Bronchial epithelial cell (primary cell): ENCODE results near the gene ESPN. TPM values are rescaled to one million over a fixed set of nuclear protein-coding genes. Genes with fewer than 3 reads are reported as not detected.

Experiments used
- DNase-seq: peaks from one replicate; pipeline ENCODE4 v3.0.0-alpha.2; 2010; ENCODE audit warnings: low read depth
- FAIRE-seq: peaks from 2 replicates; lab custom pipeline; 2011; peaks lifted over from hg19 to GRCh38; lab: Jason Lieb, UNC
- H3K27me3 ChIP-seq: 2 replicates; pipeline ENCODE4 v1.5.1; 2011; ENCODE audit warnings: low read length; ENCODE audit not compliant: control insufficient read depth, insufficient read depth
- H3K36me3 ChIP-seq: 2 replicates; pipeline ENCODE4 v1.5.1; 2011; ENCODE audit warnings: low read length; ENCODE audit not compliant: control insufficient read depth, insufficient read depth
- H3K4me3 ChIP-seq: 2 replicates; pipeline ENCODE4 v1.5.1; 2011; ENCODE audit warnings: mild to moderate bottlenecking, low read depth, low read length, control low read depth
- CTCF ChIP-seq: IDR thresholded peaks from 2 replicates; pipeline ENCODE4 v1.5.1; 2011; ENCODE audit warnings: mild to moderate bottlenecking, moderate library complexity, low read length, control low read depth, inconsistent platforms; ENCODE audit not compliant: insufficient read depth, severe bottlenecking
- total RNA-seq: library from RNA; depleted of rRNA; stranded (reverse); fragments of >200 nt; gene quantifications from 2 replicates; pipeline ENCODE4 v1.2.1, GENCODE V29; 2014

ESPN gene
- total RNA-seq, 1 donor from 2014 or later = 4.5 TPM

GRCh38 chr1:6466751-6467150 is 42.2 kb downstream of the ESPN start:
- FAIRE-seq (no peak), DNase-seq (no peak)
- TF ChIP-seq CTCF = no peak
- peaks cover 64% of the 10 kb centered on the region for H3K36me3 ChIP-seq
- no peaks in the 10 kb centered on the region for H3K27me3 ChIP-seq
- no peak overlapping the region for H3K4me3 ChIP-seq

- FAIRE-seq = no peak
- no peak for DNase-seq
- Histone ChIP-seq H3K4me3 (no peak overlapping the region), H3K36me3 (peaks cover 59% of the 10 kb centered on the region), H3K27me3 (no peaks in the 10 kb centered on the region)
- no peak for TF ChIP-seq CTCF
Measured at GRCh38 chr1:6467224-6467623, 42.6 kb downstream of the ESPN start.

GRCh38 chr1:6467744-6468688 is 43.4 kb downstream of the ESPN start:
- Histone ChIP-seq H3K4me3 (no peak overlapping the region), H3K36me3 (peaks cover 58% of the 10 kb centered on the region), H3K27me3 (no peaks in the 10 kb centered on the region)
- TF ChIP-seq CTCF = no peak
- DNase-seq (no peak), FAIRE-seq (no peak)

- Histone ChIP-seq H3K36me3 (peaks cover 62% of the 10 kb centered on the region), H3K27me3 (no peaks in the 10 kb centered on the region), H3K4me3 (no peak overlapping the region)
- DNase-seq (no peak), FAIRE-seq (no peak)
- TF ChIP-seq CTCF = no peak
Measured at GRCh38 chr1:6468729-6469461, 44.3 kb downstream of the ESPN start.

GRCh38 chr1:6470132-6471085 is 45.8 kb downstream of the ESPN start:
- no peaks in the 10 kb centered on the region for H3K27me3 ChIP-seq
- no peak for DNase-seq
- FAIRE-seq = no peak
- H3K36me3 ChIP-seq = peaks cover 66% of the 10 kb centered on the region
- H3K4me3 ChIP-seq = no peak overlapping the region
- no peak for TF ChIP-seq CTCF
